GM23338 (cell line): ENCODE results near the gene MAMDC2. TPM values are rescaled to one million over a fixed set of nuclear protein-coding genes. Genes with fewer than 3 reads are reported as not detected.

Experiments
- ATAC-seq: fragments of 200-7000 bp; cut with Tn5 transposase; 3 replicates; pipeline ENCODE4 v1.9.1; 2020
- DNase-seq: peaks from one replicate; pipeline ENCODE4 v3.0.0-alpha.2; 2015; ENCODE audit warnings: low spot score
- H2AFZ ChIP-seq: fragments of 200-600 bp; sonication (generic); 2 replicates; pipeline ENCODE4 v1.8.0; 2016; ENCODE audit warnings: antibody characterized with exemption, mild to moderate bottlenecking, moderate library complexity
- H3F3A ChIP-seq: fragments of 200-600 bp; sonication (generic); replicated peaks from 2 replicates; pipeline ENCODE4 v1.8.0; 2017; ENCODE audit warnings: antibody characterized with exemption, mixed run types, low read depth
- H3K27ac ChIP-seq: fragments of 200-600 bp; sonication (generic); 2 replicates; pipeline ENCODE4 v1.6.1; 2016; ENCODE audit warnings: low read depth
- H3K27me3 ChIP-seq: fragments of 200-600 bp; sonication (generic); 2 replicates; pipeline ENCODE4 v1.8.0; 2016; ENCODE audit warnings: mild to moderate bottlenecking, mixed run types, moderate library complexity; ENCODE audit not compliant: insufficient read depth
- H3K36me3 ChIP-seq: fragments of 200-600 bp; sonication (generic); 2 replicates; pipeline ENCODE4 v1.8.0; 2016; ENCODE audit warnings: mild to moderate bottlenecking; ENCODE audit not compliant: insufficient read depth
- H3K4me1 ChIP-seq: fragments of 200-600 bp; sonication (generic); 2 replicates; pipeline ENCODE4 v1.8.0; 2016; ENCODE audit warnings: mild to moderate bottlenecking, moderate library complexity; ENCODE audit not compliant: insufficient read depth
- H3K4me2 ChIP-seq: fragments of 200-600 bp; sonication (generic); 2 replicates; pipeline ENCODE4 v1.7.1; 2017; ENCODE audit warnings: mixed run types
- H3K4me3 ChIP-seq: fragments of 200-600 bp; sonication (generic); 2 replicates; pipeline ENCODE4 v1.6.1; 2016; ENCODE audit warnings: mixed run types
- H3K79me2 ChIP-seq: fragments of 200-600 bp; sonication (generic); replicated peaks from 2 replicates; pipeline ENCODE4 v1.8.0; 2017; ENCODE audit warnings: mild to moderate bottlenecking; ENCODE audit not compliant: insufficient read depth
- H3K9me2 ChIP-seq: fragments of 200-600 bp; sonication (generic); 2 replicates; pipeline ENCODE4 v1.8.0; 2017; ENCODE audit not compliant: insufficient read depth
- H4K20me1 ChIP-seq: fragments of 200-600 bp; sonication (generic); replicated peaks from 2 replicates; pipeline ENCODE4 v1.8.0; 2017; ENCODE audit warnings: mild to moderate bottlenecking; ENCODE audit not compliant: insufficient read depth
- H3K27ac Mint-ChIP-seq: 2 replicates; pipeline ENCODE4 v1.8.0; 2020; ENCODE audit warnings: inconsistent platforms, mild to moderate bottlenecking, moderate library complexity, mixed read lengths
- H3K27me3 Mint-ChIP-seq: 3 replicates; pipeline ENCODE4 v1.8.0; 2022; ENCODE audit warnings: low read depth, mild to moderate bottlenecking, moderate library complexity, mixed read lengths, inconsistent platforms; ENCODE audit not compliant: insufficient read depth, poor library complexity
- H3K36me3 Mint-ChIP-seq: 3 replicates; pipeline ENCODE4 v1.8.0; 2021; ENCODE audit warnings: low read depth, mild to moderate bottlenecking, inconsistent platforms, moderate library complexity, mixed read lengths
- H3K4me1 Mint-ChIP-seq: 3 replicates; pipeline ENCODE4 v1.8.0; 2020; ENCODE audit warnings: mild to moderate bottlenecking, inconsistent platforms, mixed read lengths
- H3K4me3 Mint-ChIP-seq: 3 replicates; pipeline ENCODE4 v1.8.0; 2021; ENCODE audit warnings: moderate library complexity, mild to moderate bottlenecking, inconsistent platforms, mixed read lengths
- H3K9me3 Mint-ChIP-seq: 3 replicates; pipeline ENCODE4 v1.8.0; 2020; ENCODE audit warnings: moderate library complexity, mild to moderate bottlenecking, inconsistent platforms, mixed read lengths
- CREB1 ChIP-seq: fragments of 250-450 bp; sonication (Bioruptor Pico); IDR thresholded peaks from 2 replicates; pipeline ENCODE4 v1.5.0; 2020; ENCODE audit warnings: low read depth, mild to moderate bottlenecking, moderate library complexity
- CTCF ChIP-seq, 2 experiments: fragments of 200-600 bp in 1 of 2; sonication (generic) in 1 of 2; conservative IDR thresholded peaks; 2 replicates each; pipeline versions ENCODE4 v1.5.1 to v1.6.1; 2016 to 2017; ENCODE audit warnings: antibody characterized with exemption in 2 of 2, low read depth in 2 of 2, mild to moderate bottlenecking in 2 of 2, moderate library complexity in 1 of 2
- EZH2 ChIP-seq: fragments of 200-600 bp; sonication (generic); IDR thresholded peaks from one replicate; pipeline ENCODE4 v1.8.0; 2017; ENCODE audit warnings: antibody characterized with exemption, mild to moderate bottlenecking, low read depth; ENCODE audit not compliant: unreplicated experiment
- JUNB ChIP-seq: IDR thresholded peaks from one replicate; pipeline ENCODE4 v1.6.1; 2016; ENCODE audit warnings: antibody characterized with exemption; ENCODE audit not compliant: unreplicated experiment
- POLR2AphosphoS5 ChIP-seq: IDR thresholded peaks from 2 replicates; pipeline ENCODE4 v1.6.1; 2016; ENCODE audit warnings: antibody characterized with exemption, low read depth
- STAT1 ChIP-seq: IDR thresholded peaks from one replicate; pipeline ENCODE4 v1.6.1; 2016; ENCODE audit warnings: antibody characterized with exemption; ENCODE audit not compliant: unreplicated experiment
- ZNF114 ChIP-seq: fragments of 250-450 bp; sonication (Bioruptor Pico); IDR thresholded peaks from 2 replicates; pipeline ENCODE4 v1.5.0; 2020; ENCODE audit warnings: mild to moderate bottlenecking, moderate library complexity
- long read RNA-seq: library from polyadenylated mRNA; unstranded; transcript quantifications from one replicate; pipeline ENCODE4 v2.0.0, GENCODE V29; 2020; ENCODE audit not compliant: unreplicated experiment
- polyA plus RNA-seq: library from polyadenylated mRNA; unstranded; fragments of >200 nt; fragmentation: Nextera tagmentation; extraction: Ambion mirVana; gene quantifications from 2 replicates; pipeline ENCODE4 v1.2.1, GENCODE V29; 2016
- total RNA-seq: library from RNA; depleted of rRNA; stranded (reverse); fragments of >200 nt; shearing (Covaris generic); gene quantifications from 2 replicates; pipeline ENCODE4 v1.2.3, GENCODE V29; 2014; rRNA removed
- TF ChIP-seq, protein P1 (sequence below): IDR thresholded peaks from 2 replicates; pipeline ENCODE4 v1.6.1; 2016; ENCODE audit warnings: antibody characterized with exemption

MAMDC2 gene
- total RNA-seq: 13.7 and 19.6 TPM in 2 replicates
- 6.9 and 7.7 TPM in 2 replicates for polyA plus RNA-seq
- long read RNA-seq, partial matches to known transcripts: 0 of 3 reads
- long read RNA-seq, other reads (novel, unspliced or antisense): 0 of 3 reads

GRCh38 chr9:70043689-70044489, at the start of gene MAMDC2:
MAMDC2 (plus strand) TSS chr9:70043848; CDS start chr9:70044198, 350 bp downstream.
- H3K36me3 Mint-ChIP-seq: peaks cover 4% of the 10 kb centered on the region
- Histone ChIP-seq H3K27me3 (no peaks in the 10 kb centered on the region), H3K4me3 (peak within 1 kb of the TSS; percentile 84), H3K79me2 (0 out of 2 replicates have a peak, but pooled peaks cover 3% of the 10 kb centered on the region), H3K27ac (peak within 1 kb of the TSS; percentile 93), H3K9me2 (peaks cover 5% of the 10 kb centered on the region; the same call in 1 of the 2 replicates), H2AFZ (peak within 1 kb of the TSS; percentile 90), H3K4me1 (peaks cover 30% of the 10 kb centered on the region), H4K20me1 (no peaks in the 10 kb centered on the region), H3K36me3 (0 out of 2 replicates have a peak, but pooled peaks cover 4% of the 10 kb centered on the region), H3F3A (no peaks in the 10 kb centered on the region), H3K4me2 (peak within 1 kb of the TSS; percentile 97)
- H3K4me3 Mint-ChIP-seq: peak within 1 kb of the TSS; percentile 87
- peak; percentile 77 for ATAC-seq
- peaks cover 20% of the 10 kb centered on the region for H3K27me3 Mint-ChIP-seq
- peak within 1 kb of the TSS; percentile 52; the same call in 1 of the 2 replicates for H3K27ac Mint-ChIP-seq
- peak; percentile 73 for DNase-seq
- peaks cover 44% of the 10 kb centered on the region for H3K4me1 Mint-ChIP-seq
- no peaks in the 10 kb centered on the region; the same call in 2 of the 3 replicates for H3K9me3 Mint-ChIP-seq
- no peak for TF ChIP-seq CTCF (conservative IDR thresholded peaks at IDR 0.05; ENCODE audit: low read depth in 2 of 2)
- peak; percentile 31; the same call in 1 of the 2 replicates for TF ChIP-seq POLR2AphosphoS5

- Mint-ChIP-seq H3K9me3 (no peaks in the 10 kb centered on the region), H3K4me3 (no peak overlapping the region), H3K27me3 (no peaks in the 10 kb centered on the region), H3K36me3 (no peaks in the 10 kb centered on the region), H3K27ac (no peak overlapping the region), H3K4me1 (peaks cover 11% of the 10 kb centered on the region)
- Histone ChIP-seq H3K4me2 (no peak overlapping the region), H3K79me2 (no peaks in the 10 kb centered on the region), H3F3A (no peaks in the 10 kb centered on the region), H2AFZ (no peak overlapping the region), H3K36me3 (no peaks in the 10 kb centered on the region), H3K4me1 (peaks cover 7% of the 10 kb centered on the region; the same call in 1 of the 2 replicates), H3K27ac (no peak overlapping the region), H3K27me3 (no peaks in the 10 kb centered on the region), H3K9me2 (peaks cover 15% of the 10 kb centered on the region), H3K4me3 (no peak overlapping the region), H4K20me1 (no peaks in the 10 kb centered on the region)
- DNase-seq: no peak
- no peak for ATAC-seq
- no peak for TF ChIP-seq CREB1 (CRISPR knock-in tag)
- no peak for TF ChIP-seq EZH2
- TF ChIP-seq ZNF114 (CRISPR knock-in tag): no peak
- no peak for TF ChIP-seq STAT1
- TF ChIP-seq JUNB: no peak
- TF ChIP-seq CTCF (conservative IDR thresholded peaks at IDR 0.05; ENCODE audit: low read depth in 2 of 2): no peak
- TF ChIP-seq, protein P1, sequence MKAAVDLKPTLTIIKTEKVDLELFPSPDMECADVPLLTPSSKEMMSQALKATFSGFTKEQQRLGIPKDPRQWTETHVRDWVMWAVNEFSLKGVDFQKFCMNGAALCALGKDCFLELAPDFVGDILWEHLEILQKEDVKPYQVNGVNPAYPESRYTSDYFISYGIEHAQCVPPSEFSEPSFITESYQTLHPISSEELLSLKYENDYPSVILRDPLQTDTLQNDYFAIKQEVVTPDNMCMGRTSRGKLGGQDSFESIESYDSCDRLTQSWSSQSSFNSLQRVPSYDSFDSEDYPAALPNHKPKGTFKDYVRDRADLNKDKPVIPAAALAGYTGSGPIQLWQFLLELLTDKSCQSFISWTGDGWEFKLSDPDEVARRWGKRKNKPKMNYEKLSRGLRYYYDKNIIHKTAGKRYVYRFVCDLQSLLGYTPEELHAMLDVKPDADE: no peak
Observed at GRCh38 chr9:69995846-69996245, 47.8 kb upstream of the MAMDC2 start.
